HL-60/S4 treated with phorbol 12-myristate 13-acetate at 8.2 ng/mL for 4 days and 3 days (cell line): ENCODE results near the gene BIN1.

Source experiments
- in situ Hi-C: fragments of 300-500 bp; cut with MboI; formaldehyde crosslinking; loops from 2 replicates; pipeline ENCODE4 v1.15.0; 2022; ENCODE audit warnings: low sequenced_read_pairs

BIN1 gene

GRCh38 chr2:127008265-127009015 is 98.5 kb downstream of the BIN1 start:
- in situ Hi-C loops = no loop called here

DNA sequence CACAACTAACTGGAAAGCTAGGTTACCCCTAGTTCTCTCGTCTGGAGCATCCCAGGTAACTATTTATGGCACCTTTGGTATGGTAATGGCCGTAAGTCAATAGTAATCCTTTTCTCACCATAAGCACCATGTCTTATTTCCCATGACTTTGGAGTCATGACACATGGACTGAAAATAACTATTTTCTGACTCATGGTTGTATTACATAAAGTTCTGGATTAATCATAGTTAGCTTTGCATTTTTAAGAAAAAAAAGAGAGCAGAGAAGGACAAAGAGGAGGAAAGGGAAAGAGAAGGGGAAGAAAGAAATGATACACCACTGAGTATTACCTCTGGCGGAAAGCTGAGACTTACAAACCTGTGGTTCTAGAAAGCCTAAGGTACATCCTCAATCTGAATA is 99.3 kb downstream of the BIN1 start:
- in situ Hi-C loops = no loop called here

DNA sequence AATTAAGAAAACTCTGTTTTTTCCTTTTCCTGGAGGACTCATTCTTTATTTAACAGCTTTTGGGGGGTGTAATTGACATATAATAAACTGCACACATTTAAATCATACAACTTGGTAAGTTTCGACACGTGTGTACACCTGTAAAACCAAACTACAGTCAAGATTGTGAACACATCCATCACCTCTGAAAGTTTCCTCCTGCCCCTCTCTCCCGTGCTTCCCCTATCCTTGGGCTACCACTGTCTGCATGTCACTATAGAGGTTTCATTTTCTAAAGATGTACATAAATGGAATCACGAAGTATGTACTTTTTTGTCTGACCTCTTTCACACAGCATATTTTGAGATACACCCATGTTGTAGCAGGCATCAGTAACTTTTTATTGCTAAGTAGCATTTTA is 100.0 kb downstream of the BIN1 start:
- in situ Hi-C loops = no loop called here

- in situ Hi-C loops = no loop called here
Measured at GRCh38 chr2:127004893-127005600, 101.9 kb downstream of the BIN1 start.

DNA sequence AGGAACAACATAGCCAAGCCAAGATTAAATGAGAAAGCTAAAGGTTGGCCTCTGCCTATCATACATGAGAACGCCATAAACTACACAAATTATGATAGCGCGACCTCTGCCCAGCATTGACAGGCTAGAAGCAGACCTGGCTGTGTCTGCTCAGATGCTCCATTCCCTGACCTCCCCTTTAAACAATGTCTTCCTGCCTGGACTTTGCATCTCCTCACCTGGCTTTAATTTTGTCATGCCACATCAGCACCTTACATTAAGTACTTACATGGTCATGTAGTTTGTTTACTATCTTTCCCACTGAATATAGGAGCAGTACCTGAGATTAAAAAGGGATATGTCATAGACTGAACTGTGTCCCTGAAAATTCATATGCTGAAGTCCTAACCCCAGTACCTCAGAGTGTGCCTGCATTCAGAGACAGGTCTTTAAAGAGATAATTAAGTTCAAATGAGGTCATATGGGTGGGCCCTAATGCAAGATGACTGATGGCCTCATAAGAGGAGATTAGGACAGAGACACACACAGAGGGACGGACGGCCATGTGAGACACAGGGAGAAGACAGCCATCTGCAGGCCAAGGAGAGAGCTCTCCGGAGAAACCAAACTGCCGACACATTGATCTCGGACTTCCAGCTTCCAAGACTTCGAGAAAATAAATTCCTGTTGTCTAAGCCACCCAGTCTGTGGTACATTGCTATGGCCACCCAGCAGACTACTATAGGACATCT is 103.7 kb downstream of the BIN1 start:
- in situ Hi-C loops = no loop called here

DNA sequence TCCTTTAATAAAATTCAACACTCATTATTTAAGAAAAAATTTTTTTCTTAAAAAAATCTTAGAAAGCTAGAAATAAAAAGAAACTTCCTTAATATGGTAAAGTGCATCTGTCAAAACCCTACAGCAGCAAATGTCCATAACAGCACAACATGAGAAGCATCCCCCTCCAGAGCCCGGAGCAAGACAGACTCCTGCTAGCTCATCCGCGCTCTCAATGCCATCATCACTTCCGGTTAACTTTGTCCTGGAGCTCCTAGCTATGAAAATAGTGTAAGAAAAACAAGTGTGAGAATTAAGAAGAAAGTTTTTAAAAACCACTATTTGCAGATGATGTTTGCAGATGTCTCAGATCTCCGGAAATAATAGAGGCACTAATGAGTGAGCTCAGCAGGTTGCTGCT is 105.2 kb downstream of the BIN1 start:
- in situ Hi-C loops = no loop called here

DNA sequence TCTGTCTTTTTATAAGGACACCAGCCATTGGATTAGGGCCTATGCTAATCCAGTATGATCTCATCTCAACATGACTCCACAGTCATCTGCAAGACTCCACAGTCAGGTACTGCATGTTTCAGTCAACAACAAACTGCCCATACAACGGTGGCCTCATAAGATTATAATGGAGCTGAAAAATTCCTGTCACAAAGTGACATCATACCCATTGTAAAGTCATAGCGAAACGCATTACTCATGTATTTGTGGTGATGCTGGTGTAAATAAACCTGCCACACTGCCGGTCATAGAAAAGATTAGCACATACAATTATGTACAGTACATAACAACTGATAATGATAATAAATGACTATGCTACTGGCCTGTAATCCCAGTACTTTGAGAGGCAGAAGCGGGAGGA is 106.0 kb downstream of the BIN1 start:
- in situ Hi-C loops = no loop called here

- in situ Hi-C loops = no loop called here
Measured at GRCh38 chr2:127000194-127000593, 106.8 kb downstream of the BIN1 start.

DNA sequence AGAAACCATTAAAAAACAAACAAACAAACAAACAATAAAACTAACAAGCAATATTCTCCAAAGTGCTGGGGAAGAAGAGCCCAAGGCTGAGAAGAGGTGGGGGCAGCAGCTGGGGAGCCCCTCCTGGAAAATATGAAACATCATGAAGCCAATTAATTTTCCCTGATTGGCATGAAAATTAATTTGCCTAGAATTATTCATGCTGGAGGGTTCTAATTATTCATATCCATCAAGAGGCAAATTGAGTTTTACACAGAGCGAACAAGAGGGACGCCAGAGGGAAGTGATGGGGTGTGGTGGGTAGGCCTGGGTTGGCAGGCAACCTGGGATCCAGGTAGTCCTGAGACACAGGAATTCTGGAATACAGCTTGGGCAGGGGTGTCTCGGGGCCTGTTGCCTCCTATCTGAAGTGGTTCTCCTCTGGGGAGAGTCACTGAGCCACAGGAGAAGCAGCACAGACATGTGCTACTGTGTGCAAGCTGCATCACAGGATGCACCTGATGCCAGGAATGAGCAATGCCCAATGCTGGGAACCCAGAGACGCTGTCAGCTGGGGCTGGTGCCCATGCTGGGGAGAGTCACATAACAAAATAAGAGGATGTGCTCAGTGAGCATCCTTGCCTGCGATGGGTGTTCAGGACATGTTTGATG is 107.7 kb downstream of the BIN1 start:
- in situ Hi-C loops = no loop called here

- in situ Hi-C loops = no loop called here
Measured at GRCh38 chr2:126998486-126998885, 108.5 kb downstream of the BIN1 start.
